Esophagus squamous epithelium (tissue), 4 donors: Measurements from ENCODE around the gene ZFP62.

Experiments
- POLR2A ChIP-seq, 4 donors: fragments of 450-650 bp; IDR thresholded peaks; one replicate each; pipeline ENCODE4 v1.6.1; 2017; ENCODE audit warnings: antibody characterized with exemption in 4 of 4, mild to moderate bottlenecking in 4 of 4, moderate library complexity in 3 of 4
- TF ChIP-seq, protein P1 (sequence below), 6 experiments: fragments of 450-650 bp in 4 of 6; fragments of 200-600 bp in 2 of 6; sonication (generic) in 2 of 6; IDR thresholded peaks; one replicate each; pipeline ENCODE4 v1.5.1; 2016 to 2019; ENCODE audit warnings: antibody characterized with exemption in 6 of 6, mild to moderate bottlenecking in 4 of 6, moderate library complexity in 4 of 6

DNA sequence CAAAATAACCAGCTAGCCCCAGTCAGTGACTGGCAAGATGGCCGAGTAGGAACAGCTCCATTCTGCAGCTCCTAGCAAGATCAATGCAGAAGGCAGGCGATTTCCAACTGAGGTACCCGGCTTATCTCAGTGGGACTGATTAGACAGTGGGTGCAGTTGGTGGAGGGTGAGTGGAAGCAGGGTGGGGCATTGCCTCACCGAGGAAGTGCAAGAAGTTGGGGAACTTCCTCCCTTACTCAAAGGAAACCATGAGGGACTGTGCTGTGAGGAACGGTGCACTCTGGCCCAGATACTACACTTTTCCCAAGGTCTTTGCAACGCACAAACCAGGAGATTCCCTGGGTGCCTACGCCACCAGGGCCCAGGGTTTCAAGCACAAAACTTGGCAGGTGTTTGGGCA, 28.3 kb upstream of the ZFP62 start:
- TF ChIP-seq, protein P1, sequence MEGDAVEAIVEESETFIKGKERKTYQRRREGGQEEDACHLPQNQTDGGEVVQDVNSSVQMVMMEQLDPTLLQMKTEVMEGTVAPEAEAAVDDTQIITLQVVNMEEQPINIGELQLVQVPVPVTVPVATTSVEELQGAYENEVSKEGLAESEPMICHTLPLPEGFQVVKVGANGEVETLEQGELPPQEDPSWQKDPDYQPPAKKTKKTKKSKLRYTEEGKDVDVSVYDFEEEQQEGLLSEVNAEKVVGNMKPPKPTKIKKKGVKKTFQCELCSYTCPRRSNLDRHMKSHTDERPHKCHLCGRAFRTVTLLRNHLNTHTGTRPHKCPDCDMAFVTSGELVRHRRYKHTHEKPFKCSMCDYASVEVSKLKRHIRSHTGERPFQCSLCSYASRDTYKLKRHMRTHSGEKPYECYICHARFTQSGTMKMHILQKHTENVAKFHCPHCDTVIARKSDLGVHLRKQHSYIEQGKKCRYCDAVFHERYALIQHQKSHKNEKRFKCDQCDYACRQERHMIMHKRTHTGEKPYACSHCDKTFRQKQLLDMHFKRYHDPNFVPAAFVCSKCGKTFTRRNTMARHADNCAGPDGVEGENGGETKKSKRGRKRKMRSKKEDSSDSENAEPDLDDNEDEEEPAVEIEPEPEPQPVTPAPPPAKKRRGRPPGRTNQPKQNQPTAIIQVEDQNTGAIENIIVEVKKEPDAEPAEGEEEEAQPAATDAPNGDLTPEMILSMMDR (IDR thresholded peaks at IDR 0.05): no peak
- TF ChIP-seq POLR2A (IDR thresholded peaks at IDR 0.05): no peak
